ENCODE measurements around the gene VWA3B. TPM values are rescaled to one million over a fixed set of nuclear protein-coding genes. Genes with fewer than 3 reads are reported as not detected.

The VWA3B gene
- polyA plus RNA-seq, 3 donors: not detected

DNA sequence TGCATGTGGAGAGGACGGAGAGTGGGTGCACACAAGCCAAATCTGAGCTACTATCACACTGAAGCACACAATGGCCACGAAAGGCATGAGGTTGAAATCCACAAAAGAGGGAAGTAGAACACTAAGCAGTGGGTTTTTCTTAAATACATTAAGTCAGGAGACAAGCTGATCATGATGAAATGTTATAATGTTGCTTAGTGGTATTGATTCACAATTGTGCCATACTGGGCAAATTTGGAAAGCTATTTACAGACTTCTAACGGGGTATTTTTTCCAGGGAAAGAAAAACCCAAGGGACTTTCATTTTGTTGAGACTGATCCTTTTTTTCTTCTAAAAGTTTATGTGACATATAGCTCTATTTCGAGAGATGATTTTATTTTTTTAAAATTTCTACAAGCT lies 158.5 kb downstream of the VWA3B start:
- no peak overlapping the region for H3K9ac ChIP-seq (ENCODE audit: insufficient read depth, low read length, poor library complexity, severe bottlenecking)
- no peak overlapping the region for H3K27ac ChIP-seq (ENCODE audit: low read depth in 1 of 2, low read length in 2 of 2)
- H3K36me3 ChIP-seq (replicated peaks in 1 of 2; ENCODE audit: control insufficient read depth in 1 of 2, insufficient read depth in 2 of 2, low read length in 2 of 2): no peaks in the 10 kb centered on the region
- no peaks in the 10 kb centered on the region for H3K79me2 ChIP-seq (ENCODE audit: insufficient read depth, low read length)
- no peaks in the 10 kb centered on the region for H3K36me3 Mint-ChIP-seq
- H3K4me1 ChIP-seq (ENCODE audit: control insufficient read depth in 1 of 2, insufficient read depth in 2 of 2, low read length in 2 of 2): no peaks in the 10 kb centered on the region
- H3K4me2 ChIP-seq (replicated peaks; ENCODE audit: extremely low read depth, low read length, poor library complexity, severe bottlenecking): no peak overlapping the region
- H3K9me3 ChIP-seq (replicated peaks in 1 of 2; ENCODE audit: control insufficient read depth in 1 of 2, insufficient read depth in 1 of 2, low read length in 2 of 2): peaks cover 4 to 8% of the 10 kb centered on the region in 2 donors
- no peak overlapping the region for H3K4me3 ChIP-seq (replicated peaks in 1 of 3; ENCODE audit: low read depth in 2 of 3, low read length in 3 of 3)
- H3K9me3 Mint-ChIP-seq: peaks cover 5 to 21% (median 14%) of the 10 kb centered on the region in 7 donors
- H3K27me3 Mint-ChIP-seq (ENCODE audit: low read depth in 3 of 3): peaks cover 9 to 16% (median 12%) of the 10 kb centered on the region in 3 donors
- H3K4me1 Mint-ChIP-seq: no peaks in the 10 kb centered on the region
- intact Hi-C loops (cut with micrococcal nuclease): no loop called here
- H2AFZ ChIP-seq (ENCODE audit: insufficient read depth, low read depth, low read length, poor library complexity, severe bottlenecking): no peak overlapping the region
- TF ChIP-seq, protein P1, sequence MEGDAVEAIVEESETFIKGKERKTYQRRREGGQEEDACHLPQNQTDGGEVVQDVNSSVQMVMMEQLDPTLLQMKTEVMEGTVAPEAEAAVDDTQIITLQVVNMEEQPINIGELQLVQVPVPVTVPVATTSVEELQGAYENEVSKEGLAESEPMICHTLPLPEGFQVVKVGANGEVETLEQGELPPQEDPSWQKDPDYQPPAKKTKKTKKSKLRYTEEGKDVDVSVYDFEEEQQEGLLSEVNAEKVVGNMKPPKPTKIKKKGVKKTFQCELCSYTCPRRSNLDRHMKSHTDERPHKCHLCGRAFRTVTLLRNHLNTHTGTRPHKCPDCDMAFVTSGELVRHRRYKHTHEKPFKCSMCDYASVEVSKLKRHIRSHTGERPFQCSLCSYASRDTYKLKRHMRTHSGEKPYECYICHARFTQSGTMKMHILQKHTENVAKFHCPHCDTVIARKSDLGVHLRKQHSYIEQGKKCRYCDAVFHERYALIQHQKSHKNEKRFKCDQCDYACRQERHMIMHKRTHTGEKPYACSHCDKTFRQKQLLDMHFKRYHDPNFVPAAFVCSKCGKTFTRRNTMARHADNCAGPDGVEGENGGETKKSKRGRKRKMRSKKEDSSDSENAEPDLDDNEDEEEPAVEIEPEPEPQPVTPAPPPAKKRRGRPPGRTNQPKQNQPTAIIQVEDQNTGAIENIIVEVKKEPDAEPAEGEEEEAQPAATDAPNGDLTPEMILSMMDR (IDR thresholded peaks at IDR 0.05): no peak
- H3K27me3 ChIP-seq (ENCODE audit: control insufficient read depth in 2 of 2, insufficient read depth in 2 of 2, low read length in 2 of 2): peaks cover 3 to 5% of the 10 kb centered on the region in 2 donors
- no CpG with 5 or more reads among the region's 4 CpGs for WGBS (ENCODE audit: insufficient coverage)
- no peaks in the 10 kb centered on the region for H4K20me1 ChIP-seq (ENCODE audit: insufficient read depth, low read length)
- no peak overlapping the region for H3K4me3 Mint-ChIP-seq
- DNase-seq: no peak
- no peak overlapping the region for H3K27ac Mint-ChIP-seq

DNA sequence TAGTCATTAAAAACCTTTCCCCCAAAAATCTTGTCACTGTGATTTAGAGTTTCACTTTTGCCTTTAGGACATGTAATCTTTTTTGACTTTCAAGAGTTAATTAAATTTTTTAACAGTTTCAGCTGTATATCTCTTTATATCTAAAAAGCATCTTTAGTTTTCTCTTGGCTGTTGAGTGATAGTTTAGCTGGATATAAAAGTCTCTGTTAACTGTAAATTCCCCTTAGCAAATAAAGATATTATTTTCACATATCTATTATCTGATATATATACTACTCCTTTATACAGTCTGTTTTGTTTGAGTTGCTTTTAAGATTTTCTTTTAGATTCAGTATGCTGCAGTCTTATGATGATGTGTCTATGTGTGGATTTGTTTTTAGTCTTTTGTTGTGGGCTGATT lies 160.4 kb downstream of the VWA3B start:
- intact Hi-C loops (cut with micrococcal nuclease): no loop called here
- peaks cover 2 to 4% of the 10 kb centered on the region in 2 donors for H3K4me1 ChIP-seq (ENCODE audit: control insufficient read depth in 1 of 2, insufficient read depth in 2 of 2, low read length in 2 of 2)
- no peak overlapping the region for H3K4me3 ChIP-seq (replicated peaks in 1 of 3; ENCODE audit: low read depth in 2 of 3, low read length in 3 of 3)
- no peaks in the 10 kb centered on the region for H3K36me3 ChIP-seq (replicated peaks in 1 of 2; ENCODE audit: control insufficient read depth in 1 of 2, insufficient read depth in 2 of 2, low read length in 2 of 2)
- Mint-ChIP-seq H3K27me3 (ENCODE audit: low read depth in 3 of 3) (peaks cover 4 to 11% (median 5%) of the 10 kb centered on the region in 3 donors), H3K4me3 (no peak overlapping the region), H3K4me1 (peaks cover 2% of the 10 kb centered on the region), H3K9me3 (peaks cover 5 to 21% (median 16%) of the 10 kb centered on the region in 7 donors), H3K27ac (no peak overlapping the region), H3K36me3 (no peaks in the 10 kb centered on the region)
- no peaks in the 10 kb centered on the region for H4K20me1 ChIP-seq (ENCODE audit: insufficient read depth, low read length)
- no peak overlapping the region for H3K27ac ChIP-seq (ENCODE audit: low read depth in 1 of 2, low read length in 2 of 2)
- H3K9ac ChIP-seq (ENCODE audit: insufficient read depth, low read length, poor library complexity, severe bottlenecking): no peak overlapping the region
- no peak overlapping the region for H2AFZ ChIP-seq (ENCODE audit: insufficient read depth, low read depth, low read length, poor library complexity, severe bottlenecking)
- H3K9me3 ChIP-seq (replicated peaks in 1 of 2; ENCODE audit: control insufficient read depth in 1 of 2, insufficient read depth in 1 of 2, low read length in 2 of 2): peaks cover 4 to 8% of the 10 kb centered on the region in 2 donors
- H3K27me3 ChIP-seq (ENCODE audit: control insufficient read depth in 2 of 2, insufficient read depth in 2 of 2, low read length in 2 of 2): peaks cover 3 to 5% of the 10 kb centered on the region in 2 donors
- TF ChIP-seq, protein P1 (IDR thresholded peaks at IDR 0.05): no peak
- H3K79me2 ChIP-seq (ENCODE audit: insufficient read depth, low read length): no peaks in the 10 kb centered on the region
- no peak for DNase-seq
- H3K4me2 ChIP-seq (replicated peaks; ENCODE audit: extremely low read depth, low read length, poor library complexity, severe bottlenecking): no peak overlapping the region

All from CD14-positive monocyte (primary cell).